Adrenal gland (tissue), 12 donors: Measurements from ENCODE around the gene SMCHD1. TPM values are rescaled to one million over a fixed set of nuclear protein-coding genes. Genes with fewer than 3 reads are reported as not detected.

Experiments
- DNase-seq, 7 donors: peaks; one replicate each; pipeline ENCODE4 v3.0.0-alpha.2; 2019 to 2020
- H3K27ac ChIP-seq, 5 donors: fragments of 200-600 bp; sonication (generic) in 4 of 5; 1 replicate in 3 of 5; 2 replicates in 2 of 5; pipeline versions ENCODE4 v1.5.1 to v1.8.0; 2016 to 2020; ENCODE audit warnings: mild to moderate bottlenecking in 1 of 5
- H3K27me3 ChIP-seq: fragments of 200-600 bp; 2 replicates; pipeline ENCODE4 v1.8.0; 2021
- H3K36me3 ChIP-seq, 2 donors: fragments of 200-600 bp; replicated peaks in 1 of 2; 1 replicate in 1 of 2; 2 replicates in 1 of 2; pipeline versions ENCODE4 v1.5.1 to v1.8.0; 2018 to 2022
- H3K4me1 ChIP-seq, 2 donors: fragments of 200-600 bp; replicated peaks in 1 of 2; 1 replicate in 1 of 2; 2 replicates in 1 of 2; pipeline versions ENCODE4 v1.5.1 to v1.8.0; 2018 to 2021
- H3K4me3 ChIP-seq, 4 donors: fragments of 200-600 bp; sonication (generic) in 3 of 4; one replicate each; pipeline ENCODE4 v1.5.1; 2016 to 2018
- H3K9me3 ChIP-seq, 3 donors: fragments of 200-600 bp; sonication (generic) in 1 of 3; replicated peaks in 1 of 3; 1 replicate in 2 of 3; 2 replicates in 1 of 3; pipeline versions ENCODE4 v1.5.1 to v1.8.0; 2016 to 2021
- POLR2A ChIP-seq, 2 donors: fragments of 450-650 bp; IDR thresholded peaks; one replicate each; pipeline ENCODE4 v1.6.1; 2017; ENCODE audit warnings: antibody characterized with exemption in 2 of 2, mild to moderate bottlenecking in 2 of 2, moderate library complexity in 1 of 2
- WGBS, 4 donors: extraction: QIAGEN DNeasy Blood & Tissue Kit in 2 of 4; methylation state at CpG; one replicate each; pipeline versions ENCODE4 v1.1.5 to v1.1.7; 2013 to 2017; 5-methylcytosine and 5-hydroxymethylcytosine counted together
- intact Hi-C, 2 donors: fragments of 100-400 bp; cut with DNase I; formaldehyde crosslinking; loops; one replicate each; pipeline versions ENCODE4 v1.14.1 to v1.15.0; 2022 to 2023
- polyA plus RNA-seq, 3 donors: library from polyadenylated mRNA; stranded (reverse); fragments of 200-250 nt in 2 of 3; fragments of 350-450 nt in 1 of 3; fragmentation: Illumina TruSeq in 1 of 3; extraction: RNeasy Lipid Tissue Mini Kit (QIAGEN cat#74804) in 1 of 3; gene quantifications; one replicate each; pipeline ENCODE4 v1.2.3, GENCODE V29; 2013 to 2014
- total RNA-seq, 9 donors: library from RNA; depleted of rRNA in 4 of 9; stranded (reverse); fragments of >200 nt in 4 of 9; fragments of 120-200 nt in 1 of 9; fragmentation: NEBNext Ultra II Directional in 1 of 9; extraction: Animal tissue kit (Norgen Biotek cat#: 25700) in 1 of 9; gene quantifications; one replicate each; pipeline versions ENCODE4 v1.1.0 to v1.2.4, GENCODE V29; 2013 to 2023
- TF ChIP-seq, protein P1 (sequence below), 6 experiments: fragments of 450-650 bp in 4 of 6; fragments of 200-600 bp in 2 of 6; sonication (generic) in 1 of 6; IDR thresholded peaks; 1 replicate in 5 of 6; 2 replicates in 1 of 6; pipeline versions ENCODE4 v1.5.1 to v1.8.0; 2016 to 2021; ENCODE audit warnings: antibody characterized with exemption in 6 of 6, mild to moderate bottlenecking in 2 of 6, moderate library complexity in 1 of 6
- donor health status: healthy with polysubstance abuse.
- donor health status: Bipolar disorder and iron deficiency.
- donor health status: DM: yes; HTN: yes; CAD: no.
- donor health status: DM: no; HTN: no; CAD: no.
- donor health status: DM: no; HTN: no; CAD: no.
- donor health status: DM: yes; HTN: yes; CAD: no.

SMCHD1 gene
- total and polyA plus RNA-seq, 12 donors = 5.3 to 77.1 (median 21.2) TPM

DNA sequence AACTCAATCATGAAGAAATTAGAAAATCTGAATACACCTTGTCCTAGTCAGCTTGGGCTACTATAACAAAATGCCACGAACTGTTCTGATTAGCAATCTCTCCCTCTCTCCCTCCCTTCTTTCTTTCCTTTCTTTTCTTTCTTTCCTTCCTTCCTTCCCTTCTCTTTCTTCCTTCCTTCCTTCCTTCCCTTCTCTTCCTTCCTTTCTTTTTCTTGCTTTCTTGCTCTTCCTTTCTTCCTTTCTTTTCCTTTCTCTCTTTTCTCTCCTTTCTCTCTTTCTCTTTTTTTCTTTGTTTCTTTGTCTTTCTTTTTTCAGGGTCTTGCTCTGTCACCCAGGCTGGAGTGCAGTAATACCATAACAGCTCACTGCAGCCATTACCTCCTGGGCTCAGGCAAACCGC, 167.7 kb downstream of the SMCHD1 start:
- Histone ChIP-seq H3K9me3 (no peaks in the 10 kb centered on the region), H3K27ac (no peak overlapping the region), H3K27me3 (no peaks in the 10 kb centered on the region), H3K4me3 (no peak overlapping the region), H3K4me1 (no peaks in the 10 kb centered on the region), H3K36me3 (no peaks in the 10 kb centered on the region)
- 52 to 90% (median 86%) methylated on average over 2 of the region's 2 CpGs for WGBS, 4 donors
- TF ChIP-seq POLR2A (IDR thresholded peaks at IDR 0.05) = no peak
- TF ChIP-seq, protein P1, sequence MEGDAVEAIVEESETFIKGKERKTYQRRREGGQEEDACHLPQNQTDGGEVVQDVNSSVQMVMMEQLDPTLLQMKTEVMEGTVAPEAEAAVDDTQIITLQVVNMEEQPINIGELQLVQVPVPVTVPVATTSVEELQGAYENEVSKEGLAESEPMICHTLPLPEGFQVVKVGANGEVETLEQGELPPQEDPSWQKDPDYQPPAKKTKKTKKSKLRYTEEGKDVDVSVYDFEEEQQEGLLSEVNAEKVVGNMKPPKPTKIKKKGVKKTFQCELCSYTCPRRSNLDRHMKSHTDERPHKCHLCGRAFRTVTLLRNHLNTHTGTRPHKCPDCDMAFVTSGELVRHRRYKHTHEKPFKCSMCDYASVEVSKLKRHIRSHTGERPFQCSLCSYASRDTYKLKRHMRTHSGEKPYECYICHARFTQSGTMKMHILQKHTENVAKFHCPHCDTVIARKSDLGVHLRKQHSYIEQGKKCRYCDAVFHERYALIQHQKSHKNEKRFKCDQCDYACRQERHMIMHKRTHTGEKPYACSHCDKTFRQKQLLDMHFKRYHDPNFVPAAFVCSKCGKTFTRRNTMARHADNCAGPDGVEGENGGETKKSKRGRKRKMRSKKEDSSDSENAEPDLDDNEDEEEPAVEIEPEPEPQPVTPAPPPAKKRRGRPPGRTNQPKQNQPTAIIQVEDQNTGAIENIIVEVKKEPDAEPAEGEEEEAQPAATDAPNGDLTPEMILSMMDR (IDR thresholded peaks at IDR 0.05) = no peak
- intact Hi-C loops = no loop called here
- no peak for DNase-seq

DNA sequence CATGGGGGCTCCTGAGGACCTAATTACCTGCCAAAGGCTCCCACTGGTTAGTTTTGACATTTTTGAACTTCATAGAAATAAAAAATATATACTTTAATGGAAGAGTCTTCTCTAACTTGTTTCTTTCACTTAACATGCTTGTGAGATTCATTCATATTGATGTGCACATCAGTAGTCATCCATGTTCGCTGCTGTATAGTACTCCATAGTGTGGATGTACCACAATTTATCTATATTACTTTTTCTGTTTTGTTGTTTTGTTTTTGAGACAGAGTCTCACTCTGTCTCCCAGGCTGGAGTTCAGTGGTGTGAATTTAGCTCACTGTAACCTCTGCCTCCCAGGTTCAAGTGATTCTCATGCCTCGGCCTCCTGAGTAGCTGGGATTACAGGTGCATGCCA, 168.4 kb downstream of the SMCHD1 start:
- WGBS, 4 donors = 95 to 100% (median 97%) methylated on average over 2 of the region's 2 CpGs
- no peak for DNase-seq
- Histone ChIP-seq H3K4me3 (no peak overlapping the region), H3K27me3 (no peaks in the 10 kb centered on the region), H3K4me1 (no peaks in the 10 kb centered on the region), H3K27ac (no peak overlapping the region), H3K36me3 (no peaks in the 10 kb centered on the region), H3K9me3 (no peaks in the 10 kb centered on the region)
- TF ChIP-seq POLR2A (IDR thresholded peaks at IDR 0.05) = no peak
- TF ChIP-seq, protein P1 (IDR thresholded peaks at IDR 0.05) = no peak
- intact Hi-C loops = no loop called here

DNA sequence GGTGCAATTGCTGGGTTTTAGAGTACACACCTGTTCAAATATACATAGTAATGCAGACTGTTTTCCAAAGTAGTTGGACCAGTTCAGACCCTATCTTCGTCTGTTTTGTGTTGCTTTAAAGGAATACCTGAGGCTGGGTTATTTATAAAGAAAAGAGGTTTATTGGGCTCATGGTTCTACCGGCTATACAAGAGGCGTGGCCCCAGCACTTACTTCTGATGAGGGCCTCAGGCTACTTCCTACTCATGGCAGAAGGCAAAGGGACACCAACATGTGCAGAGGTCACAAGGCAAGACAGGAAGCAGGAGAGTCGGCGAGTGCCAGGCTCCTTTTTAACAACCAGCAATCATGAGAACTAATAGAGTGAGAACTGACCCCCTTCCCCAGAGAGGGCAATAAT, 169.3 kb downstream of the SMCHD1 start:
- no peak for TF ChIP-seq POLR2A (IDR thresholded peaks at IDR 0.05)
- TF ChIP-seq, protein P1 (IDR thresholded peaks at IDR 0.05) = no peak
- WGBS, 4 donors = 77 to 85% (median 80%) methylated on average over 5 of the region's 5 CpGs
- H3K4me1 ChIP-seq = no peaks in the 10 kb centered on the region
- H3K27me3 ChIP-seq = no peaks in the 10 kb centered on the region
- no peaks in the 10 kb centered on the region for H3K9me3 ChIP-seq
- intact Hi-C loops = no loop called here
- DNase-seq = no peak
- no peaks in the 10 kb centered on the region for H3K36me3 ChIP-seq
- no peak overlapping the region for H3K27ac ChIP-seq
- H3K4me3 ChIP-seq = no peak overlapping the region

DNA sequence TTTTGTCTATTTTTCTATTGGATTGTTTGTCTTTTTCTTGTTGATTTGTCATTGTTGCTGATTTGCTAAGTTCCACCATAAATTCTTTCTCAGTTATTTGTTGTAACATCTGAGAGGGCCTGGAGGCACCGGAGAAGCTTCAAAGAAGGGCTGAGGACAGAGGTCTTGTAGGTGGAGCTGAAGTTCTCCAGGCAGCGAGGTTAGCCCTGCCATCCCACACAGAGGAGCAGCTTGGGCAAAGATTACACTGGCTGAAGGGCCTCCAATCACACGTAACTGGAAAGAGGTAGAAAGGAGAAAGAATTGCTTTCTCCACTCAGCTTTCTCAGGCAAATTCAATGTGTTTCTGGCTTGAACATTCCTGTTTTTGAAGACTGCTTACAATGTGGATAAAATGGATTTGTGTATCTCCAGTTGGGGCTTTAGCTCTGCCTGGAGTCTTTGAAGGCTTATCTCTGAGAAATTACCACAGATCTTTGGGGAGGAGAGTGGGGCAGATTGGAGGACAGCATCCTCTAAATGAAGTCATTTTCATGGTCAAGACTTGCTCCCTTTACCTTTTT, 170.2 kb downstream of the SMCHD1 start:
- TF ChIP-seq POLR2A (IDR thresholded peaks at IDR 0.05) = no peak
- TF ChIP-seq, protein P1 (IDR thresholded peaks at IDR 0.05) = no peak
- Histone ChIP-seq H3K27me3 (no peaks in the 10 kb centered on the region), H3K36me3 (no peaks in the 10 kb centered on the region), H3K27ac (no peak overlapping the region), H3K4me1 (no peaks in the 10 kb centered on the region), H3K4me3 (no peak overlapping the region), H3K9me3 (no peaks in the 10 kb centered on the region)
- 86 to 93% (median 90%) methylated on average over 3 of the region's 3 CpGs for WGBS, 4 donors
- intact Hi-C loops = no loop called here
- no peak for DNase-seq
